ENCODE data around the gene SLC2A14.
"Not testable (repeated sequence)": the region's sequence is repeated elsewhere in the genome, so short reads cannot be mapped to it uniquely, and the experiment has no call there.

The SLC2A14 gene

DNA sequence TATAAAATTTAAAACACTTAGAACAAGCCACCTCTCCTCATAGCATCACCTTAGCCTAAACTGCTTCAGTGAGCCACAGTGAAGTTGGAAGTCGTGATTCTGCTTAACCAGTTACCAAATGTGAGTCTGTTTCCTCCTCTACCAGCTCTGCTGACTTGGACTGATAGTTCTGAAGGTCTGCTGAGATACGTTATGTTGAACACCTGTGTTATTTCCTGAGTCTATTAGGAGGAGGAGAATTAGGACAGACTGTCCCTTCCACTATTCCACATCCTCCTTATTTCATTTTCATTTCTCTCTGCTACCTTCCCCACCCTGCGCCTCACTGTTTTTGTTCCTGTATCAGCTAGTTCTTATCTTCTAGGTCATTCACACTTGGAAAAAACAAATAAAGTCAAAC is 2.4 kb downstream of the SLC2A14 start:
- DNase-seq (ENCODE audit: low read depth in 2 of 2) = no peak

DNA sequence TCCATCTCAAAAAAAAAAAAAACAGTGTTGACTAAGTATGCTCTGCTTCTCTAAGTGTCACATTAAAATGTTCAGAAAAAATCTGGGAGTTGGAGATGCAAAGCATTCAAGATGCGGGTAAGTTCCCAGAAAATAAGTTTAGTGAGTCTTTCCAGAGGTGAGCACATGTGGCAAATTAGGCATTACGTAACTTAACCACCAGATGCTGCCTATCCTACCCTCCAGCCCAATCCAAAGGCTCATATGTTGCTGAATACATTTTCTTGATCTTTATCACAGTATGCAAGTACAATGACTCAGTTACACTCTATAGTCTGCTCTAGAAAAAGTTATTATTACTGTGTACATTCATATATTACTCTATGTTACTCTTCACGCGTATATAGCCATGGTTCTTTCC is 3.6 kb downstream of the SLC2A14 start:
- no peak for DNase-seq (ENCODE audit: low read depth in 2 of 2)

DNA sequence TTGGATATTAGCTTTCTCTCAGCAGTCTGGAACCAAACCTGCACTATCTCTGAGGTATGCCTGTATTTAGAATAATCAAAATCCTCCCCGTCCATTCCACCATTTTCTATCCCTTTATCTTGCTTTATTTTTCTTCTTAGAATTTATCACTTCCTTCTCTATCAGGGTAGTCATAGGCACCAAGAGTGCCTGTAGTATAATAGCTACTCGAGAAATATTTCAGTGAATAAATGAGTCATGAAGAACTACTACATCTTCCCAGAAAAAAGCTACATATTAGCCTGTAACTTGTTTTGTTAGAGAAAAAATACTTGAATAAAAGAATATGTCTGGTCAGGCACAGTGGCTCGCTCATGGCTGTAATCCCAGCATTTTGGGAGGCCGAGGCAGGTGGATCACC is 4.3 kb downstream of the SLC2A14 start:
- DNase-seq (ENCODE audit: low read depth in 2 of 2) = no peak

DNA sequence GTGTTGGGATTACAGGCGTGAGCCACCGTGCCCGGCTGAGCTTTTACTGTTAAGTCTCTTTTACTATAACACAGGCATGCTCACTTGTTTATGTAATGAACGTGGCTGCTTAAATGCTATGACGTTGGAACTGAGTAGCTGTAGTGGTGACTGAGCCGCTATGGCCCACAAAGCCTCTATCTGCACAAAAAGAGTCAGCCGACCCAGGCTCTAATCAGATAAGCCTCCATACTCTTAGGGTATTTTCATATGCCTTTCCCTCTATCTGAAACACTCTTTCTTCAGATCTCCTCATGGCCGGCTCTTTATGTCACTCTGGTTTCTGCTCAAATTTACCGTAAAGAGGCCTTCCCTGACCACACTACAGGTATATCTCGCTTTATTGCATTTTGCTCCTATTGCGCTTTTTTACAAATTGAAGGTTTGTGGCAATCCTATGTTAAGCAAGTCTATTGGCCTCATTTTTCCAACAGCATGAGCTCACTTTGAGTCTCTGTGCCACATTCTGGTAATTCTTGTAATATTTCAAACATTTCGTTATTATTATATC is 8.0 kb downstream of the SLC2A14 start:
- DNase-seq (ENCODE audit: low read depth in 2 of 2) = no peak

DNA sequence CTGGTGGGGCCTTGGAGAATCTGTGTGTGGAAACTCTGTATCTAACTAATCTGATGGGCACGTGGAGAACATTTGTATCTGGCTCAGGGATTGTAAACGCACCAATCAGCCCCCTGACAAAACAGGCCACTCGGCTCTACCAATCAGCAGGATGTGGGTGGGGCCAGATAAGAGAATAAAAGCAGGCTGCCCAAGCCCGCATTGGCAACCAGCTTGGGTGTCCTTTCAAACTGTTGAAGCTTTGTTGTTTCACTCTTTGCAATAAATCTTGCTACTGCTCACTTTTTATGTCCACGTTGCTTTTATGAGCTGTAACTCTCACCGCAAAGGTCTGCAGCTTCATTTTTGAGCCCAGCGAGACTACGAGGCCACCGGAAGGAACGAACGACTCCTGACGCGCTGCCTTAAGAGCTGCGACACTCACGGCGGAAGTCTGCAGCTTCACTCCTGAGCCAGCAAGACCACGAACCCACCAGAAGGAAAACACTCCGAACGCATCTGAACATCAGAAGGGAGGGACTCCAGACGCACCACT is 9.8 kb downstream of the SLC2A14 start:
- not testable (repeated sequence) for DNase-seq (ENCODE audit: low read depth in 2 of 2)

DNA sequence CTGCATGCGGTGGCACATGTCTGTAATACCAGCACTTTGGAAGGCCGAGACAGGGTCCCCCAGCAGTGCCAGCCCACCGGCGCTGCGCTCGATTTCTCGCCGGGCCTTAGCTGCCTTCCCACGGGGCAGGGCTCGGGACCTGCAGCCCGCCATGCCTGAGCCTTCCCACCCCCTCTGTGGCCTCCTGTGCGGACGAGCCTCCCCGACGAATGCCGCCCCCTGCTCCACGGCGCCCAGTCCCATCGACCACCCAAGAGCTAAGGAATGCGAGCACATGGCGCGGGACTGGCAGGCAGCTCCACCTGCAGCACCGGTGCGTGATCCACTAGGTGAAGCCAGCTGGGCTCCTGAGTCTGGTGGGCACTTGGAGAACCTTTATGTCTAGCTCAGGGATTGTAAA is 10.4 kb downstream of the SLC2A14 start:
- DNase-seq (ENCODE audit: low read depth in 2 of 2) = not testable (repeated sequence)

DNA sequence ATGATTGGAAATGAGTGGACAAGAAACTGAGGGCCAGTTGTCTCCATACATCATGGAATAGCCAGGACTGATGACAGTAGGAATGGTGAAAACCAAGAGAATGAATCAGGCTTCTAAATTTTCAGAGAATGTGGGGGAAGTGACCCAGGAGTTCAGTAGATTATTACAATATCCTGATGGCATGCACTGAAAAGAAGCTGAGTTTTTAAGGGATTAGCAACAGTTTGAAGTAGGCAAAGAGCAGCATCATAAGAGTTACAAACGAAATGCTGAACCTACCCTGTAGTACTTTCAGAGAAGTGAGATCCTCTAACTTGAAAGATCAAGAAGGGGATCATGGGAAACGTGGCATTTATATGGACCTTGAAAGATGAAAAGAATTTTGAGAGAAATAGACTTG is 13.2 kb downstream of the SLC2A14 start:
- no peak for DNase-seq (ENCODE audit: low read depth in 2 of 2)

DNA sequence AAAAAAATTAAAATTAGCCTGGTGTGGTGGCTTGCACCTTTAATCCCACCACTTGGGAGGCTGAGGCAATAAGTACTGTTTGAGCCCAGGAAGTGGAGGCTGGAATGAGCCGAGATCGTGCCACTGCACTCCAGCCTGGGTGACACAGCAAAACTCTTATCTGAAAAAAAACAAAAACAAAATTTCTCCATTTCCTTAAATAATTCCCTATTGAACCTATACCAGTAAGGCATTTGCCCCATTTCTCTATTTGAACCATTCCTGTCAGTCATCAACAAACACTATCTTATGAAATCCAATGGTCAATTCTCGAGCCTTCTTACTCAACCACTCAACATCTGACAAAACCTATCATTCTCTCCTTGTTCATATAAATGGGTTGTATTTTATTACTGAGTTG is 14.7 kb downstream of the SLC2A14 start:
- no peak for DNase-seq (ENCODE audit: low read depth in 2 of 2)

DNA sequence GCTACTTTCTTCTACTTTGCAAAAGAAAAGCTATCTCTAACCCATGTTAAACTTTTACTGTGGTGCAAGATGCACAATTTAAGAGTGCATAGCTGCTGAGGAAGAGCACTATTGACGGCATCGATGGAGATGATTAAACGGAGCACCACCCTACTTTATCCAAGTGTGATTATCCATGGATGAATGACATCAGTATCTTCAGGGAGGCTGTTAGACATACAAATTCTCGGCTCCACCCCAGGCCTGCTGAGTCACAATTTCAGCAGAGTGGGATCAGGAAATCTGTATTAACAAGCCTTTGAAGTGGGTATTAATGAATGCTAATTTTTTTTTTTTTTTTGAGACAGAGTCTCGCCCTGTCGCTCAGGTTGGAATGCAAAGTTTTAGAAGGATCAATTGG is 16.2 kb downstream of the SLC2A14 start:
- DNase-seq (ENCODE audit: low read depth in 2 of 2) = no peak

DNA sequence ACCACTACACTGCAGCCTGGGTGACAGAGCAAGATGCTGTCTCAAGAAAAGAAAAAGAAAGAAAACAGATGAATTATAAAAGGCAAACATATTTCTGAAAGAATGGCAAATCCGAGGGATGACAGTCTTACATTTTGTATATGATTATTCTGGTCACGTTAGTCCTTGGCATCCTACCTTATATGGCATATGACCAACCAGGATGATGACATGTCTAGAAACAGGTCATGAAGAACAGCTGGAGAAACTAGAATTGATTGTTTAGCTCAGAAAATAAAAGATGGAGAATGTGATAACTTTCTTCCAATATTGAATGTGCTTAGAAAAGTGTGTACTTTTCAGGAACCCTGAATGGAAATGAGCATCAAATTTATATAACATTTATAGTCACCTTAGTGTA is 19.2 kb downstream of the SLC2A14 start:
- no peak for DNase-seq (ENCODE audit: low read depth in 2 of 2)

DNA sequence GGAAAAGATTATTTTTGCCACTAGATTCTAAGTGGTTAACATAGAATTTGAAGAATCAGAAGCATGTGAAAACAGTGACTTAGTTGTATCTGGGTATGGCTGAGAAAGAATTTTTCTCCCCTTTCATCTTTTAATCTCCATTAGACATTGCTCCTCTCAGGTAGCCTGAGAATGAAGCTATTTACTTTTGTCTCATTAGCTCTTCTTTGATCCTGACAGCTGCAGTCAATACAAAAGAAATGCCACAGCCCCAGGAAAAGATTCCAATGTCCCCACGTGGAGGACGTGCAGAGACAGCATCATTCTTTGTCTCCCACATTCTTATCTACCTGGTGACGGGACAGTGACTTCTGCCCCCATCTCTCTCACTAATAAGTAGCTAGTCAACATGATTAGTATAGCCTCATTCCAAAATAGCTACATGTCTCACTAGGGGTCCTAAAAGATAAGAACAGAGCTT is 21.1 kb downstream of the SLC2A14 start:
- DNase-seq (ENCODE audit: low read depth in 2 of 2) = not testable (repeated sequence)

DNA sequence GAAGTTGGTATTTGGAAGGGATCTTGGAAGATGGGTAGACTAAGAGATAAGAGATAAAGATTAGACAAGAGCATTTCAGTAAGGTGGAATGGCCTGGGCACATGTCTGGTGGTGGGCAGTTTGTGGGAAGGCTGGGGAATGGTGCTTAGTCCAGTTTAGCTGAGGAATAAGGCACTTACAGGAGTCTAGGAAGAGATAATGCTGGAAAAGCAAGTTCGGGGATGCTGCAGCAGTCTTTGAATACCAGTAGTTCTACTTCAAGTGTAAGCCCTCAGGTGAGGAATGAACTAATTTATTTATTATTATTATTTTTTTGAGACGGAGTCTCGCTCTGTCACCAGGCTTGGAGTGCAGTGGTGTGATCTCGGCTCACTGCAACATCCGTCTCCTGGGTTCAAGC is 22.6 kb downstream of the SLC2A14 start:
- DNase-seq (ENCODE audit: low read depth in 2 of 2) = not testable (repeated sequence)

DNA sequence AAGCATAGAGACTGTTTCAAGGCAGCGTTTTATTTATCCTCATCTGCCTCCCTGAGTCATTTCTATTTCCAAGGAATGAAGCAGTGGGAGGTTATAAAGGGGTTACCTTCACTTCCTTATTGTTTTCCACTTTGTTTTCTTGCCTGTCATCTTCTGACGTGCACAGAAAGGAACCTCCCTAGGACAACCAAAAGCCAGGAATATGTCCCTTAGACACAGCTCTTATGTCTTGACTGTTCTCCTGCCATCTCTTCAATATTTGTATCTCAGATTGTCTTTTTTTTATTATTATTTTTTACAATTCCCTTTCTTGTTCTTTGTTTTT is 24.7 kb downstream of the SLC2A14 start:
- not testable (repeated sequence) for DNase-seq (ENCODE audit: low read depth in 2 of 2)

DNA sequence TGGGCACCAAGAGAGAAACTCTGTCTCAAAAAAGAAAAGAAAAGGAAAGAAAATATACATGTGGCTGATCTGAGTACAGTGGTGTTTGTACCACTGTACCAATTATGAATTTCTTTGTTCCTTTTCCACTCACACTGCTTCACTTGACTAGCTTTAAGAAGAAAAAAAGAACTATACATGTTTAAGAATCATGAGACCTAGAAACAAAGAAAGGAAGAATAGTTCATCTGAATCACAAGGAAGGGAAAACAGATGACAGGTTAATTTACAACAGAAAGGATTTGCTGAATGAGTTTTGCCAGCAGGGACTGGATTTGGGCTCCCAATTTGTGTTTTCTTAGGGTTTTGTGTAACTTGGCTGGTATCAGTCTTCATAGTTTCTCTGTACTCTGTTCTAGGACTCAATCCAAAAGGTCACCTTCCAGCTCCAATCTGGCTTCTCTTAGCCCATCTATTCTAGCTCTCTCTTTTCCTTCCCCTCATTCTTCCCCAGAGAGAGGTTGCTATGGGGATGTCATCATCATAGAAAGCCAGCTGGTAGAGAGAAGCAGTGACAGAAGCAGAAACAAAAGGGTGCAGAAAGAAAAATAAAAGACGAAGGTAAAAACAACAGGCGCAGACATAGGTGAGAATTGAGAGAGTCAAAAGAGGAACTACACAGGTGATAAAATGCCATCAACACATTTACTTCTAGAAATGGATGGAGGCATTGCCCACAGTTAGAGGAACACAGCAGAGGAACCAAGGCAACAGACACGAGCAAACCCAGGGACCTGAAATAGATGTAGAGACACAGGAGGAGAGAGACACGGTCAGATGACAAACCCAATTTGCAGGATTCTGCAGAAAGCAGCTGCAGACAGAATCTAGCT is 25.3 kb downstream of the SLC2A14 start:
- DNase-seq (ENCODE audit: low read depth in 2 of 2) = not testable (repeated sequence)

DNA sequence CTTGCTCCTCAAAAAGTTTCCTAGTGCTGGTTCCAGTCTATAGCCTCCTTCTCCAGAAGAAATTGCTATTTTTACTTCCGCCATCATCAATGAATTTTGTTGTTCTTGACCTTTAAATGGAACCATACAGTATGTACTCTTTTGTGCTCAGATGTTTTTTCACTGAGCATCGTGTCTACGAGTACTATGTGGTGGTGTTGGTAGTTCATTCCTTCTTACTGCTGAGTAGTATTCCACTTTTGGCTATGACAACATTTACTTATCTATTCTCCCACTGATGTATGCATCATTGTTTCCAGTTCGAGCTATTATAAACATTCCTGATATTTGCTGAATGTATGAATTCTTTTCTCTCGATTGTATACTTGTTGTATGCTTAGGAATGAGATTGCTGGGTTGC is 28.6 kb downstream of the SLC2A14 start:
- no peak for DNase-seq (ENCODE audit: low read depth in 2 of 2)

DNA sequence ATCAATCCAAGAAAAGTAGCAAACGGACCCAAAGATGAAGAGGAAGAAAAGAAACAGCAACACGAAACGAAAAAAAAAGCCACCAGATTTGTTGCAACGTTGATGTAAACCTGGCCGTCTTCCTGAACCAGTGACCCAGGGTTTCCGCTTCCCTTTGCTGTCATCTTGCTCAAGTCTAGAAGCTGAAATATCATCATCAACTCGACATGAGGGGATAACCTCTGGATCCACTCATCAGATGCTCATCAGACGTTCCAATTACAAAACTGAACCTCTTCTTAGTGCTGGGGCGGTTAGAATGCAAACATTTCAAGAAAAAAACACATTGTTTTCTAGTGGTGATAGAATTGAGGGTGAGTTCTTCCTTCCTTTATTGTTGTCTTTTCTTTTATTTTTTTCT is 29.1 kb downstream of the SLC2A14 start:
- not testable (repeated sequence) for DNase-seq (ENCODE audit: low read depth in 2 of 2)

DNA sequence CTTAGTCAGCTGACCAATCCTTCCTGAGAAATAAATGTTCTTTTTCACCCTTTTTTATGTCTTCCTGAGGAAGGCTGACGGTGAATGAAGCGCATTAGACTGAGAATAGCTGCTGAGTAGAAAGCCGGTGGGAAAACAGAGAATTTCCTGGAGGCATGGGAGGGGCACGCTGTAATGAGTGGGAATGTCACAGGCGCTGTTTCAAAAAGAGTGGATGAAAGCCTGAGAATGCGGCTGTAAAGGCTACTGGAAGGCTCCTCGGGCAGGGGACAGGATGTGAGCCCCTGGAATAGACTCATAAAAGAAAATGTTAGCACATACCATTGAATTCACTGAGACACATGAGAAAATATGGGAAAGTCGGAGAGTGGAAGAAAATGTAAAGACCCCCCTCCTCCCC is 29.6 kb downstream of the SLC2A14 start:
- DNase-seq (ENCODE audit: low read depth in 2 of 2) = not testable (repeated sequence)

DNA sequence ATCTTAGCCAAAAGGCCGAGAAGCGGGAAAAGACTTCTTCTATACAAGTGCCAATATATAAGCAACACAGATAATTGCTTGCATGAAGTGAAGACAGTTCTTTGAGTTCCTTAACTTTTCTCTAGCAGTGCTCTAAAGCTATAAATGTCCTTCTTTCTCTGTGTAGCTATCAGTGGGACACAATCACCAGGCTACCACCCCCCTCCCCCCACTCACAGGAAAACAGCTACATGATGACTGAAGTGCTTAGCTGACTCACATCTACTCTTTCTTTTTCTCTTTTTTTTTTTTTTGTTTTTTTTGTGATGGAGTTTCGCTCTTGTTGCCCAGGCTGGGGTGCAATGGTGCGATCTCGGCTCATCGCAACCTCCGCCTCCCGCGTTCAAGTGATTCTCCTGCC is 30.3 kb downstream of the SLC2A14 start:
- DNase-seq (ENCODE audit: low read depth in 2 of 2) = not testable (repeated sequence)

DNA sequence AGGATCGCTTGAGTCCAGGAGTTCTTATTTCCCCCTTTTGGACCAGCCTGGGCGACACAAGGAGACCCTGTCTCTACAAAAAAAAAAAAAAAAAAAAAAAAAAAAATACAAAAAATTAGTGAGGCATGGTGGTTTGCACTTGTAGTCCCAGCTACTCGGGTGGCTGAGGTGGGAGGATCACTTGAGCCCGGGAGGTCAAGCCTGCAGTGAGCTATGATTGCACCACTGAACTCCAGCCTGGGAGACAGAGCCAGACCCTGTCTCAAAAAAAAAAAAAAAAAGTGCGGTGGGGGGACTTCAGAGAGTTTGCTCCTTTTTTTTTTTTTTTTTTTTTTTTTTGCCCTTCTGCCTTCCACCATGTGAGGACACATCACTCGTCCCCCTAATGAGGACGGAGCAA is 32.9 kb downstream of the SLC2A14 start:
- not testable (repeated sequence) for DNase-seq (ENCODE audit: low read depth in 2 of 2)

DNA sequence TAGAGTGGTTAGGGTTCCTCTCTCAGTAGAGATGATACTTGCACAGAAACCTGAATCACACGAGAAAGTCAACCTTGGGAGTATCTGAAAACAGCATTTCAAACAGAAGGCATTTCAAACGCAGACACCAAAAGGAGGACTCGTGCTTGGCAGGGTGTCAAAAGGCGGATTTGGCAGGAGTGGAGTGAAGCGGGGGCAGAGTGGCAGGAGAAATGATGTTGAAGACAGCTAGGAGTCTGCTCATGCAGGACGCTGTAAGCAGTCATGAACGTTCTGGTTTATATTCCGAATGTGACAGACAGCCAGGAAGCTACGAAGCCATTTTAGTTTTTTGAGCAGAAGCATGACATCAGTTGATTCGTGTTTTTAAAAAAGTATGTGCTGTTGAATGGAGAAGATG is 33.5 kb downstream of the SLC2A14 start:
- DNase-seq (ENCODE audit: low read depth in 2 of 2) = not testable (repeated sequence)

DNA sequence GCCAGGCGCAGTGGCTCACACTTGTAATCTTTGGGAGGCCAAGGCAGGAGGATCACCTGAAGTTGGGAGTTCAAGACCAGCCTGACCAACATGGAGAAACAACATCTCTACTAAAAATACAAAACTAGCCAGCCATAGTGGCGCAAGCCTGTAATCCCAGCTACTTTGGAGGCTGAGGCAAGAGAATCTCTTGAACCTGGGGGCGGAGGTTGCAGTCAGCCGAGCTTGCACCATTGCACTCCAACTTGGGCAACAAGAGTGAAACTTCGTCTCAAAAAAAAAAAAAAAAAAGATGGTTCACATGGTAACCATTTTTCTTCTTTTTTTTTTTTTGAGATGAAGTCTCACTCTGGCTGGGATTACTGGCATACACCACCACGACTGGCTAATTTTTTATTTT is 35.3 kb downstream of the SLC2A14 start:
- no peak for DNase-seq (ENCODE audit: low read depth in 2 of 2)

DNA sequence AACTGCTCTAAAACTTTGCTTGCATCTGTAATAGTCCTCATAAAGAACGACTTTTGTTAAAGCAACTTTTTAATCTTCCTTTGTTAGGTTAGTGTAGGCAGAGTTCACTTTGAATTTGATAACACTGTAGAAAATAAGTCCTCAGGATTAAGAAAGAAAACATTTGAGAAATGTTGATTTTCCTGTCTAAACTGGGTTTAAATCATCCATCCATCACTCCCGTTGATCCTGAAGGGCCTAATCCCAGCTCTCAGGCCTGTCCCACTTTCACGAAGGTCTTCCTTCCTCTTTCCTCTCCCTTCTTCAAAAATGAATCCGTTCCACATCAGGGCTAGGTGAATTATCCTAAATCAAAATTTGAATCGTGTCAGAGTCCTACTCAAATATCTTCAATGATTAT is 36.9 kb downstream of the SLC2A14 start:
- DNase-seq (ENCODE audit: low read depth in 2 of 2) = no peak

DNA sequence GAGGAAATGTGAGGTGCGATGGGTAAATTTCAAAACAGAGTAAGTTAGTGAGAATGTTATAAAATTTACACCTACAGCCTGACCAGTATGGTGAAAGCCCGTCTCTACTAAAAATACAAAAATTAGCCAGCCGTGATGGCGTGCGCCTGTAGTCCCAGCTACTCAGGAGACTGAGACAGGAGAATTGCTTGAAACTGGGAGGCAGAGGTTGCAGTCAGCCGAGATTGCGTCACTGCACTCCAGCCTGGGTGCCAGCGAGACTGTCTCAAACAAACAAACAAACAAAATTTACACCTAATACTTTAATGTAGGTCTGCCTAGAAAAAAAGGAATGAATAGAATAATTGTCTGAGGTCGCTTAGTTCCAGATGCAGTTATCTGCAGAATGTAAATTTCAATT is 37.6 kb downstream of the SLC2A14 start:
- DNase-seq (ENCODE audit: low read depth in 2 of 2) = no peak

Data from stimulated activated CD8-positive, alpha-beta memory T cell treated with anti-CD3 and anti-CD28 coated beads, Interleukin-7, amount 100 ng/mL, for 1 hour (primary cell).